ENCODE data around the gene ACACB.

The ACACB gene

DNA sequence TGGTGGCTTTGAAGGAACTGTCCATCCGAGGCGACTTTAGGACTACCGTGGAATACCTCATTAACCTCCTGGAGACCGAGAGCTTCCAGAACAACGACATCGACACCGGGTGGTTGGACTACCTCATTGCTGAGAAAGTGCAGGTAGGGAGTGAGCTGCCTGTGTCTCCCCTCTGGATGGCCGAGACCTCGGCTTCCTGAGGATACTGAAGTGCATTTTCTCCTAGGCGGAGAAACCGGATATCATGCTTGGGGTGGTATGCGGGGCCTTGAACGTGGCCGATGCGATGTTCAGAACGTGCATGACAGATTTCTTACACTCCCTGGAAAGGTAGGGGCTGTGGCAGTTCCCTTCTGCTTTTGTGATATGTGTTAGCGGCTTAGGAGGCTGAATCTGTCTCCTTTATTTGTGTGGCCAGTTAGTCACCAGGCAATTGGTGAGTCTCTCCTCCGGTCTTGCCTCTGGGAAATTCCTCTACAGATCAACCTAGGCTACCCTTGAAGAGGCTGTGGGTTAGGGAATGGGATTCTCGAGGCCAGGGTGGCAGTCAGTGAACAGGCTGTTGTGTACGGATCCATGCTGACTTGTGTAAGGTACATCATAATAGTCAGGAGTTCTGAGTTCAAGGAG is 75.3 kb downstream of the ACACB start:
- TF ChIP-seq, protein P1, sequence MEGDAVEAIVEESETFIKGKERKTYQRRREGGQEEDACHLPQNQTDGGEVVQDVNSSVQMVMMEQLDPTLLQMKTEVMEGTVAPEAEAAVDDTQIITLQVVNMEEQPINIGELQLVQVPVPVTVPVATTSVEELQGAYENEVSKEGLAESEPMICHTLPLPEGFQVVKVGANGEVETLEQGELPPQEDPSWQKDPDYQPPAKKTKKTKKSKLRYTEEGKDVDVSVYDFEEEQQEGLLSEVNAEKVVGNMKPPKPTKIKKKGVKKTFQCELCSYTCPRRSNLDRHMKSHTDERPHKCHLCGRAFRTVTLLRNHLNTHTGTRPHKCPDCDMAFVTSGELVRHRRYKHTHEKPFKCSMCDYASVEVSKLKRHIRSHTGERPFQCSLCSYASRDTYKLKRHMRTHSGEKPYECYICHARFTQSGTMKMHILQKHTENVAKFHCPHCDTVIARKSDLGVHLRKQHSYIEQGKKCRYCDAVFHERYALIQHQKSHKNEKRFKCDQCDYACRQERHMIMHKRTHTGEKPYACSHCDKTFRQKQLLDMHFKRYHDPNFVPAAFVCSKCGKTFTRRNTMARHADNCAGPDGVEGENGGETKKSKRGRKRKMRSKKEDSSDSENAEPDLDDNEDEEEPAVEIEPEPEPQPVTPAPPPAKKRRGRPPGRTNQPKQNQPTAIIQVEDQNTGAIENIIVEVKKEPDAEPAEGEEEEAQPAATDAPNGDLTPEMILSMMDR (conservative IDR thresholded peaks at IDR 0.05; ENCODE audit: low read depth, low read length), result no peak
- Histone ChIP-seq H3K27ac (no peak overlapping the region), H3K27me3 (ENCODE audit: insufficient read depth, low read depth) (no peaks in the 10 kb centered on the region), H3K9ac (no peak overlapping the region), H2AFZ (ENCODE audit: low read depth) (no peak overlapping the region), H3K36me3 (ENCODE audit: insufficient read depth) (no peaks in the 10 kb centered on the region), H3K79me2 (ENCODE audit: insufficient read depth, low read depth) (no peaks in the 10 kb centered on the region), H3K4me2 (no peak overlapping the region), H3K4me3 (IDR thresholded peaks at IDR 0.05; ENCODE audit: insufficient read depth, low read depth, low read length) (no peak overlapping the region), H3K4me1 (ENCODE audit: low read depth, poor library complexity, severe bottlenecking) (no peaks in the 10 kb centered on the region), H4K20me1 (ENCODE audit: insufficient read depth) (no peaks in the 10 kb centered on the region)

DNA sequence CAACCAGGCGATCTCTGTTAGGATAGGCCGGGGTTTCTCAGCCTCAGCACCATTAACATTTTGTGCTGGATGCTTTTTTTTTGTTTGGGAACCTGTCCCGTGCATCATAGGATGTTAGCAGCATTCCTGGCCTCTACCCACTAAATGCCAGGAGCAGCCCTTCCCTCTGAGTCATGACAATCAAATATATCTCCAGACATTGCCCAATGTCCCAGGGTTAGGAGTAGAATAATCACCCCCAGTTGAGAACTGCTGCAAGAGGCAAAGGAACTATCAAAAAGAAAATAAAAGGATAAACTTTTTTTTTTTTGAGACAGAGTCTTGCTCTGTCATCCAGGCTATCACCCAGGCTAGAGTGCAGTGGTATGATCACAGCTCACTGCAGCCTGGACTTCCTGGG is 76.0 kb downstream of the ACACB start:
- Histone ChIP-seq H2AFZ (ENCODE audit: low read depth) (no peak overlapping the region), H3K36me3 (ENCODE audit: insufficient read depth) (no peaks in the 10 kb centered on the region), H4K20me1 (ENCODE audit: insufficient read depth) (no peaks in the 10 kb centered on the region), H3K4me3 (IDR thresholded peaks at IDR 0.05; ENCODE audit: insufficient read depth, low read depth, low read length) (no peak overlapping the region), H3K27me3 (ENCODE audit: insufficient read depth, low read depth) (no peaks in the 10 kb centered on the region), H3K79me2 (ENCODE audit: insufficient read depth, low read depth) (no peaks in the 10 kb centered on the region), H3K4me1 (ENCODE audit: low read depth, poor library complexity, severe bottlenecking) (no peaks in the 10 kb centered on the region), H3K4me2 (no peak overlapping the region), H3K27ac (no peak overlapping the region), H3K9ac (no peak overlapping the region)
- TF ChIP-seq, protein P1 (conservative IDR thresholded peaks at IDR 0.05; ENCODE audit: low read depth, low read length), result no peak

DNA sequence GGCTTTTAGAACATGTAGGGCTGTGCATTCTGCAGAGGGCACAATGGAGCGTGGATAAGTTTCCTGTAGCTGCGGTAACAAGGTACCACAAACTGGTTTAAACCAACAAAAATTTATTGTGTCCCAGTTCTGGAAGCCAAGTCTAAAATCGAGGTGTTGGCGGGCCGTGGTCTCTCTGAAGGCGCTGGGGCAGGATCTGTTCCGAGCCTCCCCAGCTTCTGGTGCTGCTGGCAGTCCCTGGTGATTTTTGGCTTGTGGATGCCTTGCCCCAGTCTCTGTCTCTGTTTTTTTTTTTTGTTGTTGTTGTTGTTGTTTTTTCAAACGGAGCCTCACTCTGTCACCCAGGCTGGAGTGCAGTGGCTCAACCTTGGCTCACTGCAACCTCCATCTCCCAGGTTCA is 77.5 kb downstream of the ACACB start:
- Histone ChIP-seq H3K9ac (no peak overlapping the region), H3K4me1 (ENCODE audit: low read depth, poor library complexity, severe bottlenecking) (no peaks in the 10 kb centered on the region), H3K4me3 (IDR thresholded peaks at IDR 0.05; ENCODE audit: insufficient read depth, low read depth, low read length) (no peak overlapping the region), H3K79me2 (ENCODE audit: insufficient read depth, low read depth) (no peaks in the 10 kb centered on the region), H4K20me1 (ENCODE audit: insufficient read depth) (no peaks in the 10 kb centered on the region), H2AFZ (ENCODE audit: low read depth) (no peak overlapping the region), H3K4me2 (no peak overlapping the region), H3K27ac (no peak overlapping the region), H3K36me3 (ENCODE audit: insufficient read depth) (no peaks in the 10 kb centered on the region), H3K27me3 (ENCODE audit: insufficient read depth, low read depth) (no peaks in the 10 kb centered on the region)
- TF ChIP-seq, protein P1 (conservative IDR thresholded peaks at IDR 0.05; ENCODE audit: low read depth, low read length), result no peak

DNA sequence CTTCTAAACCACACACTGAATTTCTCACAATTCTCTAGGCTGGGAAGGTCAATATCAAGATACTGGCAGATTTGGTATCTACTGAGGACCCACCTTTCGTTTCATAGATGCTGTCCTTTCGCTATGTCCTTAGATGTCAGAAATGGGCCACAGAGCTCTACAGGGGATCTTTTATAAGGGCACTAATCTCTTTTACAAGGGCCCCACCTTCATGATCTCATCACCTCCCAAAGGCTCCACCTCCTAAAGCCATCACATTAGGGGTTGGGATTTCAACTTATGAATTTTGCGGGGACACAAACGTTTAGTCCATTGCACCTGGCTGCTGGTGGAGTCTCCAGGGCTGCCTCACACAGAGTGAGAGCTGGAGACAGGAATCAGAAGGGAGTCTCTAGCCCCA is 79.9 kb downstream of the ACACB start:
- Histone ChIP-seq H3K4me2 (no peak overlapping the region), H3K27ac (no peak overlapping the region), H3K4me3 (IDR thresholded peaks at IDR 0.05; ENCODE audit: insufficient read depth, low read depth, low read length) (no peak overlapping the region), H3K27me3 (ENCODE audit: insufficient read depth, low read depth) (no peaks in the 10 kb centered on the region), H2AFZ (ENCODE audit: low read depth) (no peak overlapping the region), H3K36me3 (ENCODE audit: insufficient read depth) (no peaks in the 10 kb centered on the region), H3K9ac (no peak overlapping the region), H3K4me1 (ENCODE audit: low read depth, poor library complexity, severe bottlenecking) (no peaks in the 10 kb centered on the region), H4K20me1 (ENCODE audit: insufficient read depth) (no peaks in the 10 kb centered on the region), H3K79me2 (ENCODE audit: insufficient read depth, low read depth) (no peaks in the 10 kb centered on the region)
- TF ChIP-seq, protein P1 (conservative IDR thresholded peaks at IDR 0.05; ENCODE audit: low read depth, low read length), result no peak

All from KMS-11 (cell line).